Trophoblast cell (in vitro differentiated cells and primary cell): ENCODE results near the gene NR2F6.

Experiments used
- DNase-seq, 2 donors: peaks; one replicate each; pipeline ENCODE4 v3.0.0-alpha.2; 2016
- H2AFZ ChIP-seq: 2 replicates; pipeline ENCODE4 v1.6.1; 2013; ENCODE audit warnings: low read length, moderate library complexity, mild to moderate bottlenecking; ENCODE audit not compliant: insufficient read depth, poor library complexity
- H2AK5ac ChIP-seq: 2 replicates; pipeline ENCODE4 v1.6.1; 2013; ENCODE audit warnings: mild to moderate bottlenecking, low read length
- H2BK120ac ChIP-seq: 2 replicates; pipeline ENCODE4 v1.6.1; 2013; ENCODE audit warnings: low read length, mild to moderate bottlenecking, moderate library complexity; ENCODE audit not compliant: insufficient read depth, poor library complexity
- H2BK12ac ChIP-seq: 2 replicates; pipeline ENCODE4 v1.6.1; 2013; ENCODE audit warnings: mild to moderate bottlenecking, low read length, moderate library complexity
- H2BK5ac ChIP-seq: 2 replicates; pipeline ENCODE4 v1.6.1; 2013; ENCODE audit warnings: low read length, low read depth, moderate library complexity, mild to moderate bottlenecking; ENCODE audit not compliant: poor library complexity
- H3K14ac ChIP-seq: 2 replicates; pipeline ENCODE4 v1.6.1; 2013; ENCODE audit warnings: mild to moderate bottlenecking, low read length
- H3K18ac ChIP-seq: 2 replicates; pipeline ENCODE4 v1.6.1; 2013; ENCODE audit warnings: mild to moderate bottlenecking, low read length
- H3K23ac ChIP-seq: 2 replicates; pipeline ENCODE4 v1.6.1; 2013; ENCODE audit warnings: low read length
- H3K27ac ChIP-seq: 2 replicates; pipeline ENCODE4 v1.5.1; 2013; ENCODE audit warnings: low read depth, mild to moderate bottlenecking, inconsistent platforms, low read length, moderate library complexity
- H3K27me3 ChIP-seq: 2 replicates; pipeline ENCODE4 v1.6.1; 2013; ENCODE audit warnings: inconsistent platforms, mild to moderate bottlenecking, low read length, moderate library complexity; ENCODE audit not compliant: insufficient read depth
- H3K36me3 ChIP-seq, 2 experiments: 1 replicate in 1 of 2; 2 replicates in 1 of 2; pipeline ENCODE4 v1.6.1; 2013; ENCODE audit warnings: low read length in 2 of 2, mild to moderate bottlenecking in 2 of 2, moderate library complexity in 1 of 2; ENCODE audit not compliant: insufficient read depth in 2 of 2, control insufficient read depth in 1 of 2
- H3K4ac ChIP-seq: 2 replicates; pipeline ENCODE4 v1.6.1; 2013; ENCODE audit warnings: low read depth, mild to moderate bottlenecking, low read length, moderate library complexity
- H3K4me1 ChIP-seq, 2 experiments: 1 replicate in 1 of 2; 2 replicates in 1 of 2; pipeline ENCODE4 v1.6.1; 2013; ENCODE audit warnings: low read length in 2 of 2, mild to moderate bottlenecking in 2 of 2, moderate library complexity in 1 of 2; ENCODE audit not compliant: insufficient read depth in 2 of 2, control insufficient read depth in 1 of 2
- H3K4me2 ChIP-seq: 2 replicates; pipeline ENCODE4 v1.6.1; 2013; ENCODE audit warnings: inconsistent platforms, mild to moderate bottlenecking, low read length, moderate library complexity
- H3K4me3 ChIP-seq: 2 replicates; pipeline ENCODE4 v1.5.1; 2013; ENCODE audit warnings: mild to moderate bottlenecking, low read depth, low read length, inconsistent platforms
- H3K79me1 ChIP-seq: one replicate; pipeline ENCODE4 v1.6.1; 2013; ENCODE audit warnings: low read length
- H3K79me2 ChIP-seq: 2 replicates; pipeline ENCODE4 v1.6.1; 2013; ENCODE audit warnings: low read length, mild to moderate bottlenecking; ENCODE audit not compliant: control insufficient read depth, insufficient read depth, poor library complexity
- H3K9ac ChIP-seq: 2 replicates; pipeline ENCODE4 v1.6.1; 2013; ENCODE audit warnings: mild to moderate bottlenecking, low read length
- H3K9me3 ChIP-seq: 2 replicates; pipeline ENCODE4 v1.6.1; 2013; ENCODE audit warnings: low read depth, mild to moderate bottlenecking, control low read depth, inconsistent platforms, low read length; ENCODE audit not compliant: insufficient read depth
- H4K12ac ChIP-seq: 2 replicates; pipeline ENCODE4 v1.6.1; 2013; ENCODE audit warnings: low read depth, mild to moderate bottlenecking, low read length, moderate library complexity
- H4K8ac ChIP-seq: 2 replicates; pipeline ENCODE4 v1.6.1; 2013; ENCODE audit warnings: low read depth, mild to moderate bottlenecking, low read length, moderate library complexity
- H4K91ac ChIP-seq: one replicate; pipeline ENCODE4 v1.6.1; 2013; ENCODE audit warnings: low read depth, mild to moderate bottlenecking, low read length, moderate library complexity
- WGBS: extraction: QIAGEN DNeasy Blood & Tissue Kit; methylation state at CpG from one replicate; pipeline ENCODE4 v1.1.7; 2013; ENCODE audit warnings: missing lambda C conversion rate; ENCODE audit not compliant: insufficient read length, insufficient coverage; ENCODE audit errors: extremely low coverage; 5-methylcytosine and 5-hydroxymethylcytosine counted together

The NR2F6 gene

DNA sequence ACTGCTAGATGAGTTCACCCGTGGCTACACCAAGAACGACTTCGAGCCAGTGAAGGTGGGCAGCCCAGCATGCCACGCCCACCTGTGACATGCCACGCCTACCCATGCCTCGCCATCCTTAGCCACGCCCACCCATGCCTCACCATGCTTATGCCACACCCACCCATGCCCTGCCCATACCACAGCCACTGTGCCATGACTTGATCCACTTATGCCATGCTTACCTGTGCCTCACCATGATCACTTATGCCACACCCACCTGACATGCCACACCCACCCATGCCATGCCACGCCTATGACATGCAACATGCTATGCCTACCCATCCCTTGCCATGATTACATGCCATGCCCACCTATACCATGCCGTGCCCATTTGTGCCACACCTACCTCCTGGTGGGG is 43.5 kb downstream of the NR2F6 start:
- no peak overlapping the region for H3K4ac ChIP-seq
- peaks cover 84 to 87% of the 10 kb centered on the region in 2 experiments for H3K36me3 ChIP-seq
- no peak overlapping the region for H3K9ac ChIP-seq
- H3K27me3 ChIP-seq: no peaks in the 10 kb centered on the region
- no peak overlapping the region for H3K14ac ChIP-seq
- no peak overlapping the region for H2AFZ ChIP-seq
- no peak overlapping the region for H2AK5ac ChIP-seq
- no peak overlapping the region for H3K23ac ChIP-seq
- H2BK12ac ChIP-seq: no peak overlapping the region
- H2BK120ac ChIP-seq: no peak overlapping the region
- H4K91ac ChIP-seq: no peak overlapping the region
- no peak overlapping the region for H3K27ac ChIP-seq
- DNase-seq: no peak
- H3K4me2 ChIP-seq: no peak overlapping the region
- no peaks in the 10 kb centered on the region for H3K79me1 ChIP-seq
- H3K4me3 ChIP-seq: peak overlapping the region; percentile 5
- no CpG with 5 or more reads among the region's 9 CpGs for WGBS
- H2BK5ac ChIP-seq: no peak overlapping the region
- H4K8ac ChIP-seq: no peak overlapping the region
- H3K4me1 ChIP-seq: no peaks in the 10 kb centered on the region
- peaks cover 8% of the 10 kb centered on the region for H3K9me3 ChIP-seq
- H3K79me2 ChIP-seq: no peaks in the 10 kb centered on the region
- no peak overlapping the region for H4K12ac ChIP-seq
- no peak overlapping the region for H3K18ac ChIP-seq

DNA sequence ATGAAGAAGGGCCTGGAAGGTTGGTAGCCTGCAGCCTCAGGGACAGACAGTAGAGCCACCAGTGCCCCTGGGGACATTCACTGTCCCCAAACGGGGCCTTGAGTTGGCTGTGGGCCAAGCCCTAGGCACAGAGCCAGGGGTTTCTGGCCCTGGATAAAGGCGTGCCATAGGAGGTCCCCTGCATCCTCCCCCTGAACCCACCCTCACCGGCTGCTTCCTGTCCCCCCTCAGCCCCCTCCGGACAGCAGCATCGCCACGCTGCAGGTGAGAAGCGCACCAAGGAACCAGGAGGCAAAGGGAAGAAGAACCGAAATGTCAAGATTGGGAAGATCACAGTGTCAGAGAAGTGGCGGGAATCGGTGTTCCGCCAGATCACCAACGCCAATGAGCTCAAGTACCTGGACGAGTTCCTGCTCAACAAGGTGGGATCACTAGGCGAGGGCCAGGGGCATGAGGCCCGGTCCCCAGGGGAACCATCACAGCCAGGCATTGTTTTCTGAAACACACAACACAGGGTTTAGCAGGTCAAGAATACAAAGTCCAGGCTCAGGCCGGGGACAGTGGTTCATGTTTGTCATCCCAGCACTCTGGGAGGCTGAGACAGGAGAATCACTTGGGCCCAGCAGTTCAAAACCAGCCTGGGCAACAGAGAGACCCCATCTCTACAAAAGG is 45.2 kb downstream of the NR2F6 start:
- no peak overlapping the region for H4K12ac ChIP-seq
- no peaks in the 10 kb centered on the region for H3K79me2 ChIP-seq
- H2BK120ac ChIP-seq: no peak overlapping the region
- H3K18ac ChIP-seq: no peak overlapping the region
- no peak overlapping the region for H2AFZ ChIP-seq
- H3K4me2 ChIP-seq: no peak overlapping the region
- H3K27ac ChIP-seq: no peak overlapping the region
- no peak overlapping the region for H4K8ac ChIP-seq
- no peak overlapping the region for H3K23ac ChIP-seq
- H3K4ac ChIP-seq: no peak overlapping the region
- H3K9me3 ChIP-seq: peaks cover 8% of the 10 kb centered on the region
- H3K9ac ChIP-seq: no peak overlapping the region
- no CpG with 5 or more reads among the region's 16 CpGs for WGBS
- H2BK5ac ChIP-seq: no peak overlapping the region
- no peak overlapping the region for H3K14ac ChIP-seq
- no peaks in the 10 kb centered on the region for H3K27me3 ChIP-seq
- no peak overlapping the region for H4K91ac ChIP-seq
- H3K4me1 ChIP-seq: no peaks in the 10 kb centered on the region
- no peak for DNase-seq
- H3K79me1 ChIP-seq: no peaks in the 10 kb centered on the region
- no peak overlapping the region for H2BK12ac ChIP-seq
- H3K36me3 ChIP-seq: peaks cover 72 to 75% of the 10 kb centered on the region in 2 experiments
- H2AK5ac ChIP-seq: no peak overlapping the region
- no peak overlapping the region for H3K4me3 ChIP-seq

DNA sequence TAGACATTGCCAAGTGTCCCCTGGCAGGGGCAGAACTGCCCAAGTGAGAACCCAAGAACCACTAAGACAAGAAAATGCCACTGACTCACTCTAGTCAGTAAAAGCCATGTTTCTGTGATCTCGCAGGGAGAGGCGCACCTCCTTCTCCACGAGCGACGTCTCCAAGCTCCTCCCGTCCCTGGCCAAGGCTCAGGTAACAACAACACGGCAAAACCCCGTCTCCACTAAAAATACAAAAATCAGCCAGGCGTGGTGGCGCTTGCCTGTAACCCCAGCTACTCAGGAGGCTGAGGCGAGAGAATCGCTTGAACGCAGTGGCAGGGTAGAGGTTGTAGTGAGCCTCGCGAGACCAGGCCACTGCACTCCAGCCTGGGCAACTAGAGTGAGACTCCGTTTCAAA is 48.1 kb downstream of the NR2F6 start:
- Histone ChIP-seq H3K79me2 (no peaks in the 10 kb centered on the region), H3K4me2 (no peak overlapping the region), H3K4me3 (no peak overlapping the region), H4K8ac (no peak overlapping the region), H3K27ac (no peak overlapping the region), H3K23ac (no peak overlapping the region), H3K79me1 (no peaks in the 10 kb centered on the region), H2AFZ (no peak overlapping the region), H3K4me1 (no peaks in the 10 kb centered on the region), H3K18ac (no peak overlapping the region), H3K27me3 (no peaks in the 10 kb centered on the region), H4K12ac (no peak overlapping the region), H3K14ac (no peak overlapping the region), H2BK12ac (no peak overlapping the region), H2AK5ac (no peak overlapping the region), H3K9ac (no peak overlapping the region), H3K36me3 (peaks cover 78 to 80% of the 10 kb centered on the region in 2 experiments), H4K91ac (no peak overlapping the region), H3K4ac (no peak overlapping the region), H3K9me3 (peaks cover 8% of the 10 kb centered on the region), H2BK5ac (no peak overlapping the region), H2BK120ac (no peak overlapping the region)
- no CpG with 5 or more reads among the region's 16 CpGs for WGBS
- DNase-seq: no peak

DNA sequence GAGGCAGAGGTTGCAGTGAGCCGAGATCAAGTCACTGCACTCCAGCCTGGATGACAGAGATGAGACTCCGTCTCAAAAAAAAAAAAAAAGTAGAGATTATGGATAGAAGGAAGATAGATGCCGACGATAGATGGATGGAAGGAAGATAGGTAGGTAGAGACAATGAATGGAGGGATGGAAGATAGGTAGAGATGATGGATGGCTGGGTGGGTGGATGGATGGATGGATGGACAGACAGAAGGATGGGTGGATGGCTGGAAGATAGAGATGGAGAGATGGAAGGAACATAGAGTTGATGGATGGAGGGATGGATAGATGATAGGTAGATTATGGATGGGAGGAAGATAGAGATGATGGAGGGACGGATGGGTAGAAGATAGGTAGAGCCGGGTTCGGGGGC is 49.1 kb downstream of the NR2F6 start:
- H3K4me1 ChIP-seq: no peaks in the 10 kb centered on the region
- H3K14ac ChIP-seq: no peak overlapping the region
- H3K18ac ChIP-seq: no peak overlapping the region
- H2AFZ ChIP-seq: no peak overlapping the region
- DNase-seq: no peak
- no peak overlapping the region for H4K8ac ChIP-seq
- no peak overlapping the region for H2BK5ac ChIP-seq
- no peak overlapping the region for H3K4me3 ChIP-seq
- no peak overlapping the region for H3K4ac ChIP-seq
- peaks cover 5% of the 10 kb centered on the region for H3K9me3 ChIP-seq
- no peak overlapping the region for H3K9ac ChIP-seq
- H4K12ac ChIP-seq: no peak overlapping the region
- H2BK12ac ChIP-seq: no peak overlapping the region
- peaks cover 75 to 76% of the 10 kb centered on the region in 2 experiments for H3K36me3 ChIP-seq
- H3K23ac ChIP-seq: no peak overlapping the region
- H3K27ac ChIP-seq: no peak overlapping the region
- WGBS: 100% methylated on average over 3 of the region's 7 CpGs
- H2AK5ac ChIP-seq: no peak overlapping the region
- no peaks in the 10 kb centered on the region for H3K79me1 ChIP-seq
- no peaks in the 10 kb centered on the region for H3K27me3 ChIP-seq
- H3K4me2 ChIP-seq: no peak overlapping the region
- H2BK120ac ChIP-seq: no peak overlapping the region
- H4K91ac ChIP-seq: no peak overlapping the region
- H3K79me2 ChIP-seq: no peaks in the 10 kb centered on the region
